IMR-90 (cell line): ENCODE data around the gene TAGLN.

Source experiments
- CHD1 ChIP-seq: IDR thresholded peaks from 2 replicates; pipeline ENCODE4 v1.6.1; 2012; ENCODE audit warnings: low read depth, low read length, improper control_type of control experiment
- CTCF ChIP-seq: conservative IDR thresholded peaks from 2 replicates; pipeline ENCODE4 v1.5.1; 2012; ENCODE audit warnings: mild to moderate bottlenecking, low read depth, low read length, improper control_type of control experiment
- POLR2A ChIP-seq: IDR thresholded peaks from 2 replicates; pipeline ENCODE4 v1.6.1; 2012; ENCODE audit warnings: mild to moderate bottlenecking, low read depth, low read length
- RAD21 ChIP-seq: IDR thresholded peaks from 2 replicates; pipeline ENCODE4 v1.6.1; 2012; ENCODE audit warnings: low read length, improper control_type of control experiment
- RCOR1 ChIP-seq: IDR thresholded peaks from 2 replicates; pipeline ENCODE4 v1.6.1; 2012; ENCODE audit warnings: mild to moderate bottlenecking, low read length, improper control_type of control experiment; ENCODE audit not compliant: insufficient replicate concordance
- SMC3 ChIP-seq: fragments of 150-350 bp; IDR thresholded peaks from 2 replicates; pipeline ENCODE4 v1.6.1; 2016; ENCODE audit warnings: low read depth, mild to moderate bottlenecking, antibody characterized with exemption, low read length, moderate library complexity

- no peak for TF ChIP-seq CHD1
- TF ChIP-seq CTCF, result no peak
- TF ChIP-seq SMC3, result no peak
- no peak for TF ChIP-seq RCOR1
- TF ChIP-seq POLR2A, result no peak
- TF ChIP-seq RAD21, result no peak
These were observed 32.0 kb downstream of the TAGLN start for GRCh38 chr11:117230999-117231841.
